HG03442 (cell line): ENCODE results near the gene GUCY2D.

ENCODE experiments used
- ATAC-seq: cut with Tn5 transposase; IDR thresholded peaks from one replicate; pipeline ENCODE4 v1.9.1; 2021; ENCODE audit warnings: mild to moderate bottlenecking, moderate library complexity; ENCODE audit not compliant: unreplicated experiment

GUCY2D gene

DNA sequence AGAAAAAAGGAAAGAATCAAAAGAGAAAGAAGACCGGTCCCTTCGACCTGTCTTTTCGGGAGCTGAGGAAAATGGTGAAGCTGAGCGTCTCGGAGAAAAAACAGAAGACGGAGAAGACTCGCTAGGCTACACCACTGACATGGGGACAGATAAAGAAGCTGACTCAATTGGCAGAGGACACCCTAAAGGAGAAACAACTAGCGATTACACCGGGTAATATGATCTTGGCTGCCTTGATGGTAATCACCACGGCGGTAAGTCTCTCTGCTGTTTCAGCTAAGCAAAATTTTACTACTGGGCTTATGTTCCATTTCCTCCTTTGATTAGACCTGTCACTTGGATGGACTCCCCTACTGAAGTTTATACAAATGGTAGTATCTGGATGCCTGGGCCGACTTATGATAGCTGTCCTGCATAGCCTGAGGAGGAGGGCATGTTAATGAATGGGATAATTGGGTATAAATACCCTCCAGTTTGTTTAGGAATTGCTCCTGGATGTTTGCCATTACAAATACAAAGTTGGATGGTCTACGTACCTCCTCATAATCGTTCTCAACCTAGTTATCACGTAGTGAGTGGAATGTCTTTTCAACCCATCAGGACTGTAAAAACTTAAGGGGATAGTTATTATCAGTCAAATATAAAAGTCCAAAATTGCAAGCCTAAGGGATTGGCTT, 60.5 kb downstream of the GUCY2D start:
- no peak for ATAC-seq

DNA sequence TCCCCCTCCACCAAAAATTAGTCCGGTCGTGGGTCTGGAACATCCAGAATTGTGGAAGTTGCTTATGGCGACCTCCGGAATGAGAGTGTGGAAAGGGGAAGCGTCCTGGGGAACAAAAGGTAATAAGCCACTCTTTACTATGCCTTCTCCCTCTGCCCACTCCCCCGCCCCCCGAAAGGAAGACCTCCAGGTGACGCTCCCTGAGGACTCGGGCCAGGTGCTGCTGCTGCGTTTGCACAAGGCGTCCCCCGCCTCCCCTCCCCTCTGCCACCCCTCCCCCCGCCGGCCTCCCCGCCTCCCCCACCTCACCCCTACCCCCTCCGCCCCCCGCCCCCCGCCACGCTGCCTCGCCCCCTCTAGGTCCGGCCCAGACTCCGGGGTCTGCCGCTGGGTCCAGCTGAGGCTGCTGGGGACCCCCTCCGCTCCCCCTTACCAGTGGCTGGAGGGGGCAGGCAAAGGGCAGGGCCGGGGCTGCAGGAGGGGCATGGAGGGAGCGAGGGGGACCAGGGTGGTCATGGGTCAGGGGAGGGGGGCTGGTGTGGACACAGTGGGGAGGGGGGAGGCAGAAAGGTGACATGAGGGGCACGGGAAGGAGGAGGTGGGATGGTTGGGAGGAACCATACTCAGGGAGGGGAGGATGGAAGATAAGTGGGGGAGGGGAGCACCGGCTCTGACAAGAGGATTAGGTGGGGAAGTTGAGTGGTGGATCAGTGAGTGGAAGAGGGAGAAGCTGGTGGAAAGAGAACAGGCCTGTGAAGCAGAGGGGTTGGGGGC, 61.5 kb downstream of the GUCY2D start:
- ATAC-seq, result no peak

DNA sequence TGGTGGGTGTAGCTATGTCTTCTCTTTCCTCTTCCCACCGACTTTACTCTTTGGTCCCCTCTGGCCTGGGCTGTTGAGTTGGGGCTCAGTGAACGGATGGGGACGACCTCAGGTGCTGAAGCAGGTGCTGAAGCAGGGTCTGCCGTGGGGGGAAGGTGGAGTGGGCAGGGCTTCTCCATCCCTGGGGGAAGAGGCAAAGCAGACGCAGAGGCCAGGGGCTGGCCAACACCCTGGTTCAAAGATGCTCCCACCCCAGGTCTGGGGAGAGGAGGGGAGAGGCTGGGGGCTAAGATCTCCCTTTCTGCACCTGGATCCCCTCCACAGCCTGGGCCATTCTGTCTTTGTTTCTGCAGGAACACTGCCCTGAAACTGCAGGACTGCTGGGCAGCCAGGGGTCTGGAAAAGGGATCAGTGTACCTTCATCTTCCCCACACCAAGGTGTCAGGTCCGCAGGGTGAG, 62.2 kb downstream of the GUCY2D start:
- no peak for ATAC-seq

GRCh38 chr17:8066841-8067775, 64.7 kb downstream of the GUCY2D start:
- no peak for ATAC-seq

DNA sequence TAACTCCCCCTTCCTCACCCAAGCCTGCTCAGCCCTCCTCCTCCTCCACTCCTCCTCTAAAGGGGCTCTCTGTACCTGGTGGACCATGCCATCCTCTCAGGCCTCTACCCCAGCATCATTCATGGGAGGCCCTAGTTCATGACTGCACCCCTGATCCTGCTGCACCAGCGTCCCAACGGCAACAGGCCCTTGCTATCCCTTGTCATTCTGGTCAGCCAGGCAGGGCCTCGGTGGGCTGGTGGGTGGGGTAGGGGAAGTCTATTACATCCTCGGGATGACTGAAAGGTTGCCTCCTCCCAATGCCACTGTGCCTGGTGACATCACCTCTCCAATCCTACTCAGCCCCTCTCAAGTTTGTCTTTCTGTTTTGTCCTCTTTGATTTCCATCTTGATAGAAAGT, 65.4 kb downstream of the GUCY2D start:
- no peak for ATAC-seq

- ATAC-seq, result no peak
Measured at GRCh38 chr17:8068736-8069586, 66.5 kb downstream of the GUCY2D start.

GRCh38 chr17:8069587-8069860, 67.1 kb downstream of the GUCY2D start:
- no peak for ATAC-seq
